HG02678 (cell line): Measurements from ENCODE around the gene PTBP3.

Source experiments
- ATAC-seq: cut with Tn5 transposase; IDR thresholded peaks from one replicate; pipeline ENCODE4 v1.9.1; 2021; ENCODE audit warnings: mild to moderate bottlenecking, moderate library complexity; ENCODE audit not compliant: unreplicated experiment

PTBP3 gene

DNA sequence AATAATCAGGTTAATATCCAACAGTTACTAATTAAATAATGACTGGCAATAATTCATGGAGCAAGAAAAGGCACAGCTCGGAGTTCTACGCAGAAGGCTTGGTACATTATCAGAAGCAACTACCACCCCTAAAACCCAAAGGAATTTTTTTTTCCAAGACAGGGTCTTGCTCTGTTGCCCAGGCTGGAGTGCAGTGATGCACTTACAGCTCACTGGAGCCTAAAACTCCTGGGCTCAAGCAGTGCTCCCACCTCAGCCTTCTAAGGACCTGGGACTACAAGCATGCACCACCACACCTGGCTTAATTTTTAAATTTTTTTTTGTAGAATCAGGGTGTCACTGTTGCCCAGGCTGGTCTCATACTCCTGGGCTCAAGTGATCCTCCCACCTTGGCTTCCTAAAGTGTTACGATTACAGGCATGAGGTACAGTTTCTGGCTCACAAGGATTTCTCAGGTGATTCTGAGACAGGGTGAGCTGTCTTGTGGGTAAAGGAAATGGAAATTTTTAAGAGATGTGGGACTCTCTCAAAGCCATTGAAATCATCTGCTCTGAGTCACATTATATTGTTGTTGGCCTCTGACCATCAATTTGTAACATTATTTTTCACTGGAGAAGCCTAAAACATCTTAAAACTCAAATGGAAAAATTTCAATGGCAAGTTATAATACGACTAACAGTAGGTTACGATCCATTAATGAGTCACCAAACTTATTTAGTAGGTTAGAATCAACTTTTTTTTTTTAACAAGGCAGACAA lies 26.8 kb upstream of the PTBP3 start:
- no peak for ATAC-seq

DNA sequence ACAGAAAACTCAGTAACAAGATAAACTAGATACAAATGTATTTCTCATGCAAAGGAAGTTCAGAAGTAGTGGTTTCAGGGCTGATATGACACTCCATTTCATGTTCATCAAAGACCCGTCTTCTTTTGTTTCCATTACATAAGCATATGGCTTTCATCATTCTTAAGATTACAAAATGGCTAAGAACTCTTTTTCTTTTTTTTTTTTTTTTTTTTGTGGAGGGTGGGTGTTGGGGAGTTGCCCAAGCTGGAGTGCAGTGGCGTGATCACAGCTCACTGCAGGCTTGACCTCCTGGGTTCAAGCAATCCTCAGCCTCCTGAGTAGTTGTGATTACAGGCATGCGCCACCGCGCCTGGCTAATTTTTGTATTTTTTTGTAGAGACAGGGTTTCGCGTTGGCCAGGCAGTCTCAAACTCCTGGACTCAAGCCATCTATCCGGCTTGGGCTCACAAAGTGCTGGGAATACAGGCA lies 22.0 kb upstream of the PTBP3 start:
- ATAC-seq = no peak

- no peak for ATAC-seq
Observed at GRCh38 chr9:112354081-112354743, 20.8 kb upstream of the PTBP3 start.

DNA sequence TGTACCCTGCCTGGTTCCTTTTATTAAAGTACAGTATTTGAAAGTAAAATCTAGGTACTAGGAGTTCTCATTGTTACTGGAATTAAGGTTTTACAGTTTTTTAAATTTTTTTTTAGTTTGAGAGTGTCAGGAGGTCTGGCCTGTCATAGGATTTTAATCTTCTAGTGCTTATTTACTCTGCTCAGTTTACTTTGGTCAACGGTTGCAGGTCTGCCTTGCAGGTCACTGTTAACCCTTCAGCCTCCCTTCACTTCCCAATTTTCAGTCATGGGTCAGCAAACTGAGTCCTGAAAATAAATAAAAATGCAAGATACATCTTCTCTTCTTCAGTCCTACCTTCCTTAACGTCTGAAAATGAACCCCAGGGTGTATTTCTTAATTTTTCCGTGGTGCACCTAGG lies 18.8 kb upstream of the PTBP3 start:
- ATAC-seq = no peak

DNA sequence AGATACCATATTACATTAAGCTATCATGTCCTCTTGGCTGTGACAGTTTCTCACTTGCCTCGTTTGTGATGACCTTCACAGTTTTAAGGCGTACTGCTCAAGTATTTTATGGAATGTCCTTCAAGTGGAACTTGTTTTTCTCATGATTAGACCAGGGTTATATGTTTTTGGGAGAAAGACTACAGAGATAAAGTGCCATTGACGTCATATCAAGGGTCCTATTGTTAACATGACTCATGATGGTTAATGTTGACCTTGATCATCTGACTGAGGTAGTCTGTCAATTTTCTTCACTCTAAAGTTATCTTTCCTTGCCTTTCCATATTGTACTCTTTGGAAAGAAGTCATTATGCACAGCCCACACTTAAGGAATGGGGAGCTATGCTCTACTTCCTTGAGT lies 17.8 kb upstream of the PTBP3 start:
- no peak for ATAC-seq

DNA sequence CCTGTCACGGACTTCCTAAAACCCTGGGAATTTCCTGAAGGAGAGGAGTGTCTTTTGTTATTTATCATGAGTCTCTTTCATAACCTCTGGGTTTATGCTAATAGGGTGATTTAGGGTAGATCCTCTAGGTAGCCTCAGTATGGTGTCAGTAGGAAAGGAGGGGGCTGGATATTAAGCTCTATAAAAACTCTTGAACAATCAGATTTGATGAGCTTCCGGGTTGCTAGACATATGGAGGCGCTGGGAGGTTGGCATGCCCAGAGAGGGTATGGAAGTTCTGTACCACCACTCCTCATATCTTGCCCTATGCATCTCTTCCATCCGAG lies 15.6 kb upstream of the PTBP3 start:
- no peak for ATAC-seq

GRCh38 chr9:112348257-112349007 lies 15.0 kb upstream of the PTBP3 start:
- no peak for ATAC-seq

DNA sequence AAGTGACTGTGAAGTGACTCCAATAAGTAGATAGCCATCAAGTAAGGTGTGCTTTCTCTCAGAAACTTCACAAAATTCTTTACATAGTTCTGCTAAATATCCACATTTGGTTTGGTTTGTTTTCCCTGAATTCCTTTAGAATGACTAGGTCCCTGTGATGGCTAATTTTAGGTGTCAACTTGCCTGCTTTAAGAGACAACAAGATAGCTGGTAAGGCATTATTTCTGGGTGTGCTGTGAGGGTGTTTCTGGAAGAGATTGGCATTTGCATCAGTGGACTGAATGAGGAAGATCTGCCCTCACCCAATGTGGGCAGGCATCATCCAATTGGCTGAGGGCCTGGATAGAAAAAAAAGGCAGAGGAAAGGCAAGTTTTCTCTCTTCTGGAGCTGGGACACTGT lies 8.3 kb upstream of the PTBP3 start:
- no peak for ATAC-seq

GRCh38 chr9:112339886-112340285 lies 6.5 kb upstream of the PTBP3 start:
- no peak for ATAC-seq

- no peak for ATAC-seq
Observed at GRCh38 chr9:112338561-112338960, 5.1 kb upstream of the PTBP3 start.

GRCh38 chr9:112337547-112337946 lies 4.1 kb upstream of the PTBP3 start:
- no peak for ATAC-seq

DNA sequence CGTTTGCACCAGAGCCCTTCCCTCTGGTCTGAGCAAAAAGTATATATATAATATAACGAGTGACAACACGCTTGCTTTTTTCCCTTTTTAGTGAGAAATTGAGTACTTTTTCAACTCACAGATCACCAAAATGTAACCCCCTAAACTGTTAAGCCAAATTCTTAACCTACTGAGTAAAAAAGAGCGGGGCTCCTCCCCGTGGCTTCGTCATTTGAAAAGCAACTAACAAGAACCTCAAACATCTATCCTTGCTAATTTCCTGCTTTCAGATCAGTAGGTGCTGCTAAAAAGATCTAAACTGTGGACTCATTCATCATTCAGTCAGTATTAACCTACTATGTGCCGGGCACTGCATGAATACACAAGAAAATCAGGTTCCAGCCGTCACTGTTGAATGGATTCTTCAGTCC lies 1.0 kb upstream of the PTBP3 start:
- ATAC-seq = no peak

- peak; percentile 77 for ATAC-seq
Observed at GRCh38 chr9:112333639-112334431, 416 bp upstream of the PTBP3 start.

DNA sequence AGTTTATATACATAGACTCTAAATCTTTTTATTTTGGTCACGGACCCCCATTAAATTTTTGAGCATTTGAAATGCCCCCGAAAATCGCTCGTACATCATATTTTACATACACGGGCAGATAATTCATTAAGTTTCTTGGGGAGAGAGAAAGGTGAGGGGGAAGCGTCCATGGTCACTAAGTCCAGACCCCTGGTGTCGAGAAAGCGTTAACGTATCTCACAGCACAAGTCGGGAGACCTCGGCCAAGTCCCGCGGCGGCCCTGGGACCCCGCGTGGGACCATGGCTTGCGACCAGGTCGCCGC lies 794 bp downstream of the PTBP3 start:
- no peak for ATAC-seq

DNA sequence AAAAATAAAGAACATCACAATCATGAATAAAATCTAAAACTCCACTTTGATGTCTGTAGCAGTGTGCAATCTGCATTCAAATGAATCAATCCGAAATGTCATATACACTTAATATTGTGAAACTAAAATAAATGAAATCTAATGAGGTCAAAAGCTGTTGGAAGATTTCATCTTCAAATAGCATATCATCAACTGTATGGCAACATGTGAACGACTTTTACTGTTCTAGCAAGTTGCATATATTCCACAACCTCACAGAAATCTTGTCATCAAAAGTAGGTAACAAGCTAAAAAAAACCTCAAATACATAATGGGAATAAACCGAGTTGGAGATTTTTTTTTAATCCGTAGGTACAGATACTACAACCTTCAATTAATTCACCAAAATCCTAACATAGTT lies 1.2 kb downstream of the PTBP3 start:
- no peak for ATAC-seq

DNA sequence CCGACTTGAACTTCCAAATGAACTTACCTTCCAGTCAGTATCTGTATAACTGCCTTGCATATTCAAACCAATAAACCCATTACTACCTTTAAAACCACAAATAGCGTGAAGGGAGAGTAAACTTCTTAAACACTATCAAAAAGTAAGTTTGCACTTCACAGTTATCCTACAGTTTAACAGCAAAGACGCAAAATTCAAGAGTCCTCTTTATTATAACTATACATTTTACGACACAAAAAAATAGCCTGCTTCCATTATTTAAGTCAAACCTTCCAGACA lies 1.8 kb downstream of the PTBP3 start:
- ATAC-seq = no peak

DNA sequence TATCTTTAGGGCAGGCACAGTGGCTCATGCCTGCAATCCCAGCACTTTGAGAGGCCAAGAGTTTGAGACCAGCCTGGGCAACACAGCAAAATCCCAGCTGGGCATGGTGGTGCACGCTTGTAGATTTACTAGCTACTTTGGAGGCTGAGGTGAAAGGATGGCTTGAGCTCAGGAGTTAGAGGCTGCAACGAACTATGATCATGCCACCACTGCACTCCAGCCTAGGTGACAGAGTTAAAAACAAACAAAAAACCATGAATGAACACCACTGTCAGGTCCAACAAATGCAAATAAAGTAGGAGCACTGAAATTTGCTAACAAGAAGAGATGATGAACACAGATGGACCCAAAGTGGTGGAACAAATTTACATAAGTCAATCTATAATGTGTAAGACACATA lies 4.9 kb downstream of the PTBP3 start:
- no peak for ATAC-seq

GRCh38 chr9:112327718-112328450 lies 5.5 kb downstream of the PTBP3 start:
- ATAC-seq = no peak

DNA sequence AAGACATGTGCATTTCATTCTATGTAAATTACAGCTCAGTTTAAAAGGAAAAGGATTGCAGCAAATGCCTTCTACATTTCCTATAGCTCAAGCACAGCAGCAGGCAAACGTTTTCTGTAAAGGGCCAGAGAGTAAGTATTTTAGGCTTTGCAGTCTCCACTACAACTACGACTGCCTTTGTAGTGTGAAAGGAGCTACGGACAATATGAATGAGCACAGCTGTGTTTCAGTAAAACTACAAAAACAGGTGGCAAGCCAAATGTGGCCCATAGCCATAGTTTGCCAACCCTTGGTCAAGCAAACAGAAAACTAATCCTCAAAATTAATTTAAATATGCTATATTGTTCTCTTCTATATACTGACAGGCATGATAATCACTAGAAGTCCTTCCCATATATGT lies 7.2 kb downstream of the PTBP3 start:
- ATAC-seq = peak; percentile 59

DNA sequence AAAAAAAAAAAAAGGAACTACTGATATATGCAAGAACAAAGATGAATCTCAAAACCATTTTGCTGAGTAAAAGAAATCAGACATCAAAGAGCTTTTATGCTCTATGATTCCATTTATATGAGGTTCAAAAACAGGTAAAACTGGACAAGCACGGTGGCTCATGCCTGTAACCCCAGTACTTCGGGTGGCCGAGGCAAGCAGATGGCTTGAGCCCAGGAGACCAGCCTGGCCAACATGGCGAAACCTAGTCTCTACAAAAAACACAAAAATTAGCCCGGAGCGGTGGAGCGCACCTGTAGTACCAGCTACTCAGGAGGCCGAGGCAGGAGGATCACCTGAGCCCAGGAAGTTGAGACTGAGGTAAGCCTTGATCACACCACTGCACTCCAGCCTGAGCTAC lies 7.8 kb downstream of the PTBP3 start:
- ATAC-seq = no peak

GRCh38 chr9:112325127-112325526 lies 8.3 kb downstream of the PTBP3 start:
- ATAC-seq = no peak
